ENCODE measurements around the gene SEMA5A. TPM values are rescaled to one million over a fixed set of nuclear protein-coding genes. Genes with fewer than 3 reads are reported as not detected.

Gene SEMA5A
- total RNA-seq, 1 donor from 2014 or later = 31.9 TPM

- Mint-ChIP-seq H3K27me3 (ENCODE audit: low read depth) (no peaks in the 10 kb centered on the region), H3K27ac (ENCODE audit: unreplicated experiment) (no peak overlapping the region), H3K4me1 (peaks cover 5% of the 10 kb centered on the region), H3K4me3 (no peak overlapping the region), H3K9me3 (peaks cover 9% of the 10 kb centered on the region), H3K36me3 (ENCODE audit: low read depth) (peaks cover 22% of the 10 kb centered on the region)
- DNase-seq (ENCODE audit: low read depth, low spot score) = no peak
- TF ChIP-seq CTCF (conservative IDR thresholded peaks at IDR 0.05) = no peak
These were observed 172.3 kb downstream of the SEMA5A start for GRCh38 chr5:9373571-9373970.

DNA sequence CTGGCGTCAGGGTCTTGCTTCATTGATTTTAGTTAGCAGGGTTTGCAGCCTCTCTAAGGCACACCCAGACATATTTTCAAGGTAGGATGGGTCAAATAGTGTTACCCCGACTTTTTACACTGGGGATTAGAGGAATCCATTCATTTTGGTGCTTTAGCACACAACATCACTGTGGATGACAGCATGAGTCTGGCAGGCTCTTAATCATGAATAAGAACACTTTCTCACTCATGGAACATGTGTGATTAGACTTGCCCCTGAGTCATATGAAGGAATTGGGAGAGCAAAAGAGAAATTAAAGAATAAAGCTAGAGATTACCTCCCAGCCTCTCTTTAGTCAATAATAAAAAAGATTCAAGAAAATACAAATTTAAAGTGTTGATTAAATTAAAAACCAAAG lies 175.6 kb downstream of the SEMA5A start:
- Mint-ChIP-seq H3K27me3 (ENCODE audit: low read depth) (no peaks in the 10 kb centered on the region), H3K4me3 (no peak overlapping the region), H3K36me3 (ENCODE audit: low read depth) (peaks cover 14% of the 10 kb centered on the region), H3K9me3 (peaks cover 9% of the 10 kb centered on the region), H3K27ac (ENCODE audit: unreplicated experiment) (no peak overlapping the region), H3K4me1 (peaks cover 13% of the 10 kb centered on the region)
- DNase-seq (ENCODE audit: low read depth, low spot score) = no peak
- no peak for TF ChIP-seq CTCF (conservative IDR thresholded peaks at IDR 0.05)

- DNase-seq (ENCODE audit: low read depth, low spot score) = no peak
- Mint-ChIP-seq H3K4me1 (peaks cover 12% of the 10 kb centered on the region), H3K27me3 (ENCODE audit: low read depth) (no peaks in the 10 kb centered on the region), H3K36me3 (ENCODE audit: low read depth) (peaks cover 9% of the 10 kb centered on the region), H3K9me3 (peaks cover 9% of the 10 kb centered on the region), H3K27ac (ENCODE audit: unreplicated experiment) (no peak overlapping the region), H3K4me3 (no peak overlapping the region)
- TF ChIP-seq CTCF (conservative IDR thresholded peaks at IDR 0.05) = no peak
These were observed 180.4 kb downstream of the SEMA5A start for GRCh38 chr5:9365512-9365911.

- Mint-ChIP-seq H3K4me3 (no peak overlapping the region), H3K9me3 (no peaks in the 10 kb centered on the region), H3K27me3 (ENCODE audit: low read depth) (no peaks in the 10 kb centered on the region), H3K36me3 (ENCODE audit: low read depth) (no peaks in the 10 kb centered on the region), H3K27ac (ENCODE audit: unreplicated experiment) (no peak overlapping the region), H3K4me1 (peaks cover 12% of the 10 kb centered on the region)
- DNase-seq (ENCODE audit: low read depth, low spot score) = no peak
- no peak for TF ChIP-seq CTCF (conservative IDR thresholded peaks at IDR 0.05)
These were observed 182.4 kb downstream of the SEMA5A start for GRCh38 chr5:9363449-9363848.

- no peak for DNase-seq (ENCODE audit: low read depth, low spot score)
- H3K27me3 Mint-ChIP-seq (ENCODE audit: low read depth) = no peaks in the 10 kb centered on the region
- H3K36me3 Mint-ChIP-seq (ENCODE audit: low read depth) = no peaks in the 10 kb centered on the region
- H3K4me1 Mint-ChIP-seq = peaks cover 12% of the 10 kb centered on the region
- no peaks in the 10 kb centered on the region for H3K9me3 Mint-ChIP-seq
- TF ChIP-seq CTCF (conservative IDR thresholded peaks at IDR 0.05) = no peak
- no peak overlapping the region for H3K27ac Mint-ChIP-seq (ENCODE audit: unreplicated experiment)
- H3K4me3 Mint-ChIP-seq = no peak overlapping the region
These were observed 182.8 kb downstream of the SEMA5A start for GRCh38 chr5:9363026-9363425.

- H3K27me3 Mint-ChIP-seq (ENCODE audit: low read depth) = no peaks in the 10 kb centered on the region
- no peak for TF ChIP-seq CTCF (conservative IDR thresholded peaks at IDR 0.05)
- H3K9me3 Mint-ChIP-seq = no peaks in the 10 kb centered on the region
- H3K27ac Mint-ChIP-seq (ENCODE audit: unreplicated experiment) = no peak overlapping the region
- no peak overlapping the region for H3K4me3 Mint-ChIP-seq
- H3K36me3 Mint-ChIP-seq (ENCODE audit: low read depth) = no peaks in the 10 kb centered on the region
- no peak for DNase-seq (ENCODE audit: low read depth, low spot score)
- peaks cover 12% of the 10 kb centered on the region for H3K4me1 Mint-ChIP-seq
These were observed 183.3 kb downstream of the SEMA5A start for GRCh38 chr5:9362600-9362999.

Data from neural crest cell (in vitro differentiated cells).